Fibroblast of the aortic adventitia (primary cell): ENCODE measurements around the gene ATPAF1. TPM values are rescaled to one million over a fixed set of nuclear protein-coding genes. Genes with fewer than 3 reads are reported as not detected.
A peak's percentile ranks its signal among the peaks of the same experiment; 100 is the strongest.

Source experiments
- DNase-seq: peaks from one replicate; pipeline ENCODE4 v3.0.0-alpha.2; 2010; ENCODE audit warnings: low read depth
- H3K4me3 ChIP-seq: 2 replicates; pipeline ENCODE4 v1.5.1; 2011; ENCODE audit warnings: low read depth, mild to moderate bottlenecking, control low read depth, low read length, moderate library complexity
- CTCF ChIP-seq: IDR thresholded peaks from 2 replicates; pipeline ENCODE4 v1.5.1; 2011; ENCODE audit warnings: mild to moderate bottlenecking, low read length, control low read depth, inconsistent platforms; ENCODE audit not compliant: insufficient read depth
- total RNA-seq: library from RNA; depleted of rRNA; stranded (reverse); fragments of >200 nt; gene quantifications from 2 replicates; pipeline ENCODE4 v1.2.3, GENCODE V29; 2012; ENCODE audit warnings: low replicate concordance

The ATPAF1 gene
- total RNA-seq, 1 donor = 53.5 TPM

GRCh38 chr1:46639547-46639946 is 28.6 kb downstream of the ATPAF1 start:
- TF ChIP-seq CTCF = no peak
- no peak for DNase-seq
- no peak overlapping the region for H3K4me3 ChIP-seq

- no peak for DNase-seq
- H3K4me3 ChIP-seq = no peak overlapping the region
- no peak for TF ChIP-seq CTCF
These were observed 29.2 kb downstream of the ATPAF1 start for GRCh38 chr1:46638921-46639320.

- no peak for DNase-seq
- H3K4me3 ChIP-seq = no peak overlapping the region
- no peak for TF ChIP-seq CTCF
These were observed 30.6 kb downstream of the ATPAF1 start for GRCh38 chr1:46637444-46638083.

- TF ChIP-seq CTCF = no peak
- DNase-seq = no peak
- no peak overlapping the region for H3K4me3 ChIP-seq
These were observed 33.0 kb downstream of the ATPAF1 start for GRCh38 chr1:46635205-46635604.

- no peak for DNase-seq
- no peak for TF ChIP-seq CTCF
These were observed 37.4 kb downstream of the ATPAF1 start for GRCh38 chr1:46630719-46631118.

GRCh38 chr1:46623743-46624644 is 44.2 kb downstream of the ATPAF1 start:
- TF ChIP-seq CTCF = no peak
- H3K4me3 ChIP-seq = no peak overlapping the region
- DNase-seq = peak; percentile 75

More at GRCh38 chr1:46630719-46631118, 37.4 kb downstream of the ATPAF1 start:
- H3K4me3 ChIP-seq = no peak overlapping the region
